Gastroesophageal sphincter (tissue), 3 donors: Measurements from ENCODE around the gene PTPN12.

Experiments
- CTCF ChIP-seq, 4 experiments: fragments of 200-600 bp in 2 of 4; fragments of 450-650 bp in 2 of 4; sonication (generic) in 1 of 4; IDR thresholded peaks; one replicate each; pipeline ENCODE4 v1.5.1; 2017 to 2019; ENCODE audit warnings: antibody characterized with exemption in 4 of 4, mild to moderate bottlenecking in 2 of 4, moderate library complexity in 2 of 4
- EP300 ChIP-seq: sonication (generic); formaldehyde crosslinking; IDR thresholded peaks from one replicate; pipeline ENCODE4 v1.6.1; 2017; ENCODE audit warnings: antibody characterized with exemption, mild to moderate bottlenecking
- POLR2A ChIP-seq, 2 donors: fragments of 450-650 bp; IDR thresholded peaks; one replicate each; pipeline ENCODE4 v1.6.1; 2017; ENCODE audit warnings: antibody characterized with exemption in 2 of 2, mild to moderate bottlenecking in 2 of 2, moderate library complexity in 1 of 2

- TF ChIP-seq POLR2A (IDR thresholded peaks at IDR 0.05) (no peak), CTCF (IDR thresholded peaks at IDR 0.05) (no peak), EP300 (no peak)
Observed at GRCh38 chr7:77532247-77532646, 4.8 kb upstream of the PTPN12 start.
